Fibroblast of skin of right biceps (primary cell): ENCODE data around the gene BMP5.

Experiments
- DNase-seq: peaks from one replicate; pipeline ENCODE4 v3.0.0-alpha.2; 2013

BMP5 gene

GRCh38 chr6:55870181-55870813, 5.1 kb downstream of the BMP5 start:
- no peak for DNase-seq

GRCh38 chr6:55869674-55870073, 5.7 kb downstream of the BMP5 start:
- DNase-seq, result no peak

- DNase-seq, result no peak
Measured at GRCh38 chr6:55868771-55869479, 6.5 kb downstream of the BMP5 start.

- no peak for DNase-seq
Measured at GRCh38 chr6:55868176-55868575, 7.2 kb downstream of the BMP5 start.

- no peak for DNase-seq
Measured at GRCh38 chr6:55866128-55866527, 9.3 kb downstream of the BMP5 start.

- no peak for DNase-seq
Measured at GRCh38 chr6:55853008-55854001, 22.1 kb downstream of the BMP5 start.

GRCh38 chr6:55841341-55841740, 34.0 kb downstream of the BMP5 start:
- DNase-seq, result no peak

GRCh38 chr6:55839080-55839479, 36.3 kb downstream of the BMP5 start:
- no peak for DNase-seq

GRCh38 chr6:55836945-55837344, 38.4 kb downstream of the BMP5 start:
- no peak for DNase-seq

- DNase-seq, result no peak
Measured at GRCh38 chr6:55836481-55836880, 38.9 kb downstream of the BMP5 start.

GRCh38 chr6:55835220-55835619, 40.2 kb downstream of the BMP5 start:
- no peak for DNase-seq

- no peak for DNase-seq
Measured at GRCh38 chr6:55833284-55833683, 42.1 kb downstream of the BMP5 start.

- DNase-seq, result peak; percentile 10
Measured at GRCh38 chr6:55827818-55828522, 47.4 kb downstream of the BMP5 start.

- DNase-seq, result no peak
Measured at GRCh38 chr6:55826941-55827340, 48.4 kb downstream of the BMP5 start.

GRCh38 chr6:55825402-55826051, 49.9 kb downstream of the BMP5 start:
- DNase-seq, result peak; percentile 64

GRCh38 chr6:55822815-55823214, 52.6 kb downstream of the BMP5 start:
- DNase-seq, result peak; percentile 69

GRCh38 chr6:55822005-55822404, 53.4 kb downstream of the BMP5 start:
- DNase-seq, result no peak

- DNase-seq, result no peak
Measured at GRCh38 chr6:55820696-55821095, 54.7 kb downstream of the BMP5 start.

GRCh38 chr6:55819811-55820210, 55.6 kb downstream of the BMP5 start:
- peak; percentile 1 for DNase-seq

- DNase-seq, result no peak
Measured at GRCh38 chr6:55818482-55818881, 56.9 kb downstream of the BMP5 start.

GRCh38 chr6:55812509-55812908, 62.9 kb downstream of the BMP5 start:
- no peak for DNase-seq

- DNase-seq, result no peak
Measured at GRCh38 chr6:55811074-55811473, 64.3 kb downstream of the BMP5 start.
